Kidney (tissue), 14 donors: ENCODE measurements around the gene TMEM87B. TPM values are rescaled to one million over a fixed set of nuclear protein-coding genes. Genes with fewer than 3 reads are reported as not detected.
"Not testable (repeated sequence)": the region's sequence is repeated elsewhere in the genome, so short reads cannot be mapped to it uniquely, and the experiment has no call there.

Experiments
- DNase-seq, 5 donors: peaks; one replicate each; pipeline ENCODE4 v3.0.0-alpha.2; 2013 to 2020
- FAIRE-seq: peaks from 2 replicates; lab custom pipeline; 2012; peaks lifted over from hg19 to GRCh38; lab: Jason Lieb, UNC
- H3K27ac ChIP-seq, 2 donors: one replicate each; pipeline ENCODE4 v1.7.0; 2013; ENCODE audit warnings: low read depth in 2 of 2, low read length in 2 of 2, inconsistent platforms in 1 of 2
- H3K27me3 ChIP-seq: one replicate; pipeline ENCODE4 v1.7.1; 2013; ENCODE audit warnings: low read length, inconsistent platforms; ENCODE audit not compliant: control insufficient read depth, insufficient read depth
- H3K36me3 ChIP-seq, 3 donors: one replicate each; pipeline versions ENCODE4 v1.7.0 to v1.7.1; 2013; ENCODE audit warnings: low read length in 3 of 3, control low read depth in 1 of 3, inconsistent platforms in 1 of 3; ENCODE audit not compliant: insufficient read depth in 3 of 3, control insufficient read depth in 2 of 3
- H3K4me1 ChIP-seq, 3 donors: one replicate each; pipeline versions ENCODE4 v1.7.0 to v1.7.1; 2013; ENCODE audit warnings: low read length in 3 of 3, inconsistent platforms in 1 of 3, low read depth in 1 of 3; ENCODE audit not compliant: control insufficient read depth in 2 of 3, insufficient read depth in 2 of 3
- H3K4me3 ChIP-seq, 3 donors: one replicate each; pipeline versions ENCODE4 v1.7.0 to v1.8.1; 2013; ENCODE audit warnings: low read length in 3 of 3, control low read depth in 1 of 3, inconsistent platforms in 1 of 3
- H3K9ac ChIP-seq, 3 donors: one replicate each; pipeline versions ENCODE4 v1.7.0 to v1.7.1; 2013; ENCODE audit warnings: low read length in 3 of 3, control low read depth in 1 of 3, inconsistent platforms in 1 of 3
- H3K9me3 ChIP-seq, 3 donors: one replicate each; pipeline versions ENCODE4 v1.7.0 to v1.7.1; 2013; ENCODE audit warnings: low read length in 3 of 3, control low read depth in 1 of 3, inconsistent platforms in 1 of 3; ENCODE audit not compliant: control insufficient read depth in 2 of 3, insufficient read depth in 1 of 3
- CTCF ChIP-seq: IDR thresholded peaks from 3 replicates; pipeline ENCODE4 v1.5.1; 2012; ENCODE audit warnings: mild to moderate bottlenecking, moderate library complexity, borderline replicate concordance; ENCODE audit not compliant: insufficient read depth; ENCODE audit errors: extremely low read depth
- intact Hi-C: fragments of 100-400 bp; cut with DNase I; formaldehyde crosslinking; loops from one replicate; pipeline ENCODE4 v1.11.1; 2022
- polyA plus RNA-seq: library from polyadenylated mRNA; stranded (reverse); fragments of 350-450 nt; fragmentation: Illumina TruSeq; extraction: RNeasy Lipid Tissue Mini Kit (QIAGEN cat#74804); gene quantifications from one replicate; pipeline ENCODE4 v1.2.3, GENCODE V29; 2014; ENCODE audit warnings: low read depth, low replicate concordance; ENCODE audit not compliant: insufficient read depth
- total RNA-seq: library from RNA; stranded (reverse); fragmentation: NEBNext Ultra II Directional; extraction: Animal tissue kit (Norgen Biotek cat#: 25700); gene quantifications from one replicate; pipeline ENCODE4 v1.2.1, GENCODE V29; 2021
- donor health status: control.
- donor health status: control.
- donor health status: control.
- donor health status: control.
- donor health status: control.
- donor health status: DM: yes; HTN: yes; CAD: no.
- donor health status: Normal renal cell carcinoma (clear cell type).

TMEM87B gene
- total and polyA plus RNA-seq, 2 donors from 2014 or later = 6.5 to 21.9 TPM

GRCh38 chr2:112108178-112108832, 53.2 kb downstream of the TMEM87B start:
- Histone ChIP-seq H3K27ac (no peak overlapping the region), H3K4me1 (no peaks in the 10 kb centered on the region), H3K36me3 (peaks cover 6 to 22% (median 7%) of the 10 kb centered on the region in 3 donors), H3K9me3 (peaks cover 0 to 4% (median 3%) of the 10 kb centered on the region in 3 donors), H3K27me3 (no peaks in the 10 kb centered on the region), H3K4me3 (no peak overlapping the region), H3K9ac (no peak overlapping the region)
- FAIRE-seq = no peak
- DNase-seq = no peak
- intact Hi-C loops = no loop called here
- TF ChIP-seq CTCF = no peak

GRCh38 chr2:112109278-112109677, 54.2 kb downstream of the TMEM87B start:
- no peak for TF ChIP-seq CTCF
- FAIRE-seq = no peak
- H3K4me3 ChIP-seq = no peak overlapping the region
- no peaks in the 10 kb centered on the region for H3K27me3 ChIP-seq
- H3K27ac ChIP-seq = no peak overlapping the region
- no peak overlapping the region for H3K9ac ChIP-seq
- DNase-seq = no peak
- peaks cover 0 to 4% (median 3%) of the 10 kb centered on the region in 3 donors for H3K9me3 ChIP-seq
- H3K36me3 ChIP-seq = peaks cover 7 to 17% (median 7%) of the 10 kb centered on the region in 3 donors
- intact Hi-C loops = no loop called here
- H3K4me1 ChIP-seq = no peaks in the 10 kb centered on the region

DNA sequence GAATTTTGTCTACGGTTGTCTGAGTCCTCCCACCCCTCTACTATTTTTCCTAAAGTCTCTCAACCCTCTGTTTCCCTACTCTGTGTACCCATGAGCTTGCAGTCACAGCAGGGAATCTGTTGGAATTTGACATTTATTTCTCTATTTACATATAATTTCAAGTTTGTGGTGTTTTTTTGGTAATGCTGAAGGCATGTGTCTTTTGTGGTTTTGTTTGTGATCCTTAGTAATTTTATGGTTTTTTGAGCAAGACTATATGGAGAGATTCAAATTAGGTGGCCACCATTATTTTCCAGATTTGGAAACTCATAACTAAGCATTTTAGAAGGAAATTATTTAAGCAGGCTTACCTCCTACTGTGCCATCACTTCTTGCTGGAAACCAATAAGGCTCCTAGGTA, 55.9 kb downstream of the TMEM87B start:
- H3K9me3 ChIP-seq = peaks cover 0 to 4% (median 3%) of the 10 kb centered on the region in 3 donors
- no peak overlapping the region for H3K4me3 ChIP-seq
- FAIRE-seq (no peak), DNase-seq (no peak)
- H3K27me3 ChIP-seq = no peaks in the 10 kb centered on the region
- H3K27ac ChIP-seq = no peak overlapping the region
- intact Hi-C loops = no loop called here
- no peak for TF ChIP-seq CTCF
- H3K9ac ChIP-seq = no peak overlapping the region
- H3K36me3 ChIP-seq = peaks cover 7 to 17% (median 8%) of the 10 kb centered on the region in 3 donors
- no peaks in the 10 kb centered on the region for H3K4me1 ChIP-seq

GRCh38 chr2:112113354-112113753, 58.3 kb downstream of the TMEM87B start:
- H3K27me3 ChIP-seq, H3K9me3 ChIP-seq, H3K27ac ChIP-seq, FAIRE-seq, H3K4me1 ChIP-seq, intact Hi-C loops, DNase-seq, H3K9ac ChIP-seq, H3K4me3 ChIP-seq: not testable (repeated sequence)
- peaks cover 6 to 16% (median 12%) of the 10 kb centered on the region in 3 donors for H3K36me3 ChIP-seq
